Ascending aorta (tissue), 2 donors: ENCODE data around the gene NHERF2. TPM values are rescaled to one million over a fixed set of nuclear protein-coding genes. Genes with fewer than 3 reads are reported as not detected.

Experiments used
- DNase-seq, 2 donors: peaks; one replicate each; pipeline ENCODE4 v3.0.0-alpha.2; 2019; ENCODE audit warnings: low spot score in 2 of 2
- H3K27ac ChIP-seq, 2 donors: fragments of 200-600 bp; sonication (generic); one replicate each; pipeline ENCODE4 v1.5.1; 2016 to 2017; ENCODE audit warnings: mild to moderate bottlenecking in 1 of 2
- H3K27me3 ChIP-seq: fragments of 200-600 bp; sonication (generic); one replicate; pipeline ENCODE4 v1.5.1; 2017
- H3K36me3 ChIP-seq, 2 donors: fragments of 200-600 bp; sonication (generic); one replicate each; pipeline ENCODE4 v1.5.1; 2016
- H3K4me1 ChIP-seq, 2 donors: fragments of 200-600 bp; sonication (generic); one replicate each; pipeline ENCODE4 v1.5.1; 2016 to 2017; ENCODE audit warnings: mild to moderate bottlenecking in 1 of 2
- H3K4me3 ChIP-seq, 2 donors: fragments of 200-600 bp; sonication (generic); one replicate each; pipeline ENCODE4 v1.5.1; 2016 to 2017; ENCODE audit warnings: mild to moderate bottlenecking in 1 of 2
- H3K9me3 ChIP-seq, 2 donors: fragments of 200-600 bp; sonication (generic); one replicate each; pipeline ENCODE4 v1.5.1; 2016
- intact Hi-C: fragments of 100-400 bp; cut with DNase I; formaldehyde crosslinking; loops from one replicate; pipeline ENCODE4 v1.15.1; 2023
- total RNA-seq: library from RNA; depleted of rRNA; stranded (reverse); fragments of >200 nt; gene quantifications from one replicate; pipeline ENCODE4 v1.1.0, GENCODE V29; 2016
- TF ChIP-seq, protein P1 (sequence below), 3 experiments: fragments of 200-600 bp in 2 of 3; fragments of 450-650 bp in 1 of 3; sonication (generic) in 2 of 3; IDR thresholded peaks; one replicate each; pipeline ENCODE4 v1.5.1; 2016 to 2019; ENCODE audit warnings: antibody characterized with exemption in 3 of 3, mild to moderate bottlenecking in 1 of 3, moderate library complexity in 1 of 3

NHERF2 gene
- total RNA-seq, 1 donor from 2014 or later, result 123 TPM

DNA sequence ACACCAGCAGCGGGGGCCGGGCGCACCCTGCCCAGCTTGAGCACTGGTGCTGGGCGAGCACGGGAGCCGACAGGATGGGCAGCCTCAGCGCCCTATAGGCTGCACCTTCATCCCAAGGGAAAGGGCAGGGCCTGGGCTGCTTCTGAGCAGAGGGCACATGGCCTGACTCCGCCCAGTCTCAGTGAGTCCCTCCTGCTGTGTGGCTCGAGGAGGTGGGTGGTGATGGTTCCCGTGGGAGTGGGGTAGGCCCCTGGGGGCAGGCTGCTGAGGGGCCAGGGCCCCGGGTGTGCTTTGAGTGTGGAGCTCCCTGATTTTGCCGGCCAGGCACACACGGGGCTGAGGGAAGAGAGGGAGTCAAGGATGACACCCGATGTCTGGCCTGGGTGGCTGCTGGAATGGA lies 59.0 kb downstream of the NHERF2 start:
- Histone ChIP-seq H3K4me1 (no peaks in the 10 kb centered on the region), H3K27me3 (no peaks in the 10 kb centered on the region), H3K9me3 (no peaks in the 10 kb centered on the region), H3K4me3 (no peak overlapping the region), H3K27ac (no peak overlapping the region), H3K36me3 (peaks cover 67 to 83% of the 10 kb centered on the region in 2 donors)
- TF ChIP-seq, protein P1, sequence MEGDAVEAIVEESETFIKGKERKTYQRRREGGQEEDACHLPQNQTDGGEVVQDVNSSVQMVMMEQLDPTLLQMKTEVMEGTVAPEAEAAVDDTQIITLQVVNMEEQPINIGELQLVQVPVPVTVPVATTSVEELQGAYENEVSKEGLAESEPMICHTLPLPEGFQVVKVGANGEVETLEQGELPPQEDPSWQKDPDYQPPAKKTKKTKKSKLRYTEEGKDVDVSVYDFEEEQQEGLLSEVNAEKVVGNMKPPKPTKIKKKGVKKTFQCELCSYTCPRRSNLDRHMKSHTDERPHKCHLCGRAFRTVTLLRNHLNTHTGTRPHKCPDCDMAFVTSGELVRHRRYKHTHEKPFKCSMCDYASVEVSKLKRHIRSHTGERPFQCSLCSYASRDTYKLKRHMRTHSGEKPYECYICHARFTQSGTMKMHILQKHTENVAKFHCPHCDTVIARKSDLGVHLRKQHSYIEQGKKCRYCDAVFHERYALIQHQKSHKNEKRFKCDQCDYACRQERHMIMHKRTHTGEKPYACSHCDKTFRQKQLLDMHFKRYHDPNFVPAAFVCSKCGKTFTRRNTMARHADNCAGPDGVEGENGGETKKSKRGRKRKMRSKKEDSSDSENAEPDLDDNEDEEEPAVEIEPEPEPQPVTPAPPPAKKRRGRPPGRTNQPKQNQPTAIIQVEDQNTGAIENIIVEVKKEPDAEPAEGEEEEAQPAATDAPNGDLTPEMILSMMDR (IDR thresholded peaks at IDR 0.05), result no peak
- intact Hi-C loops, result no loop called here
- DNase-seq, result no peak

DNA sequence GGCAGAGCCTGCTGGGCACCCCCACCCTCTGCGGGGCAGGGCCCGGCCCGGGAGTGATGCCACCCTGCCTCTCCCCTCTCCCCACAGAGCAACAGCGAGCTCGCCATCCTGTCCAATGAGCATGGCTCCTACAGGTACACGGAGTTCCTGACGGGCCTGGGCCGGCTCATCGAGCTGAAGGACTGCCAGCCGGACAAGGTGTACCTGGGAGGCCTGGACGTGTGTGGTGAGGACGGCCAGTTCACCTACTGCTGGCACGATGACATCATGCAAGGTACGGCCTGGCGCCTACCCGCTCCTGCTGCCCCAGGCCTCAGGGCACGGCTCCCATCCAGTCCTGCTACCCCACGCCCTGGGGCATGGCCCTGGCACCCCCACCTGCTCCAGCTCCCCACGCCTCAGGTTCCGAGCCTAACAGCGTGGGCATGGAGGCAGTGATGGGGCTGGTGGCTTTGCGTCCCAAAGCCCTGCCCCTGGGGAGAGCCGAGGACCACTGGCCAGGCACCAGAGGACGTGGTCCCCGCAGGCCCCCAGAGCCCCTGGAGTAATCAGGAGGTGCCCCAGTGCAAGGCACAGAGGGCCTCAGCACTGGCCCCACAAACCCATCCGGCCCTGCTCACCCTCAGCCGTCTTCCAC lies 59.5 kb downstream of the NHERF2 start:
- peaks cover 68 to 80% of the 10 kb centered on the region in 2 donors for H3K36me3 ChIP-seq
- no peaks in the 10 kb centered on the region for H3K9me3 ChIP-seq
- H3K27me3 ChIP-seq, result no peaks in the 10 kb centered on the region
- intact Hi-C loops, result no loop called here
- no peak for DNase-seq
- H3K27ac ChIP-seq, result no peak overlapping the region
- TF ChIP-seq, protein P1 (IDR thresholded peaks at IDR 0.05), result no peak
- H3K4me3 ChIP-seq, result no peak overlapping the region
- H3K4me1 ChIP-seq, result no peaks in the 10 kb centered on the region

DNA sequence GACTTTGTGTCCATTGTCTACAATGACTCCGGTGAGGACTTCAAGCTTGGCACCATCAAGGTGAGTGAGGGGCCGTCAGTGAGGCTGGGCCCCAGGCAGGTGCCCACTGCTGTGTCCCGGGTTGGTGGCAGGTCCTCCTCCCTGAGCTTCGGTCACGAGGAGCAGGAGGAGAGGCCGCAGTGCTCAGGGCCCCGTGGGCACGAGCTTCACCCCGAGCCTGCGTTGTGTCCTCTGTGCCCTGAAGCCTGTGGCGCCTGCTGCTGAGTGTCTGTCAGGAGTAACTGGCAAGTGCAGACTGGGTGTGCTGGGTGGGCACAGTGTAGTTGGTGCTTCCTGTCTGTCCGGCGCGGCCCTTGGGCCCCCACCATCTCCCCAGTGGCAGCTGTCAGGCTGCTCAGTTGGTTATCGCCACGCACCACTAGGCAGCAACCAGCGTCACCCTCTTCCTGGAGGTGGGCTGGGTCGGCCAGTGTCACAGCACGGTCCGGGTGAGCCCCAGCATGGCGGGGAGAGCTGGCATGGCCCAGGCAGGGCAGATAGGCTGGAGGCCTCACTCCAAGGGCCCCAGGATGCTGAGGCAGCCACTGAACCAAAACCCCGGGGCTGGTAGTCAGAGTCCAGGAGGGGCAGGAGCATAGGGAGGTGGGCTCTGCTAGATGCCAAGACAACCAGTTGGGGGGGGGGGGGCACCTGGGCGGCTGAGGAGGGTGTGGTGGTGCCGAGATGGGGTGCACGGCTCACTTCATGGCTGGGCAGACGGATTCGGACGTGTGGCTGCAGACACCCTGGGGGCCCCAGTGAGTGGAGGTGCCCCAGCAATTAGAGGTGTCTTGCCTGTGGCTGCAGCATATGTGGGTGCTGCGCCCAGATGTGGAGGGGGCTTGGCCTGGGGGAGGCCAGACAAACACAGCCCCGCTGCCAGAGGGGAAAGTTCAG lies 60.4 kb downstream of the NHERF2 start:
- H3K36me3 ChIP-seq, result peaks cover 74 to 80% of the 10 kb centered on the region in 2 donors
- no peak for DNase-seq
- TF ChIP-seq, protein P1 (IDR thresholded peaks at IDR 0.05), result no peak
- no peaks in the 10 kb centered on the region for H3K27me3 ChIP-seq
- no peaks in the 10 kb centered on the region for H3K9me3 ChIP-seq
- H3K4me3 ChIP-seq, result no peak overlapping the region
- intact Hi-C loops, result no loop called here
- H3K4me1 ChIP-seq, result no peaks in the 10 kb centered on the region
- no peak overlapping the region for H3K27ac ChIP-seq

DNA sequence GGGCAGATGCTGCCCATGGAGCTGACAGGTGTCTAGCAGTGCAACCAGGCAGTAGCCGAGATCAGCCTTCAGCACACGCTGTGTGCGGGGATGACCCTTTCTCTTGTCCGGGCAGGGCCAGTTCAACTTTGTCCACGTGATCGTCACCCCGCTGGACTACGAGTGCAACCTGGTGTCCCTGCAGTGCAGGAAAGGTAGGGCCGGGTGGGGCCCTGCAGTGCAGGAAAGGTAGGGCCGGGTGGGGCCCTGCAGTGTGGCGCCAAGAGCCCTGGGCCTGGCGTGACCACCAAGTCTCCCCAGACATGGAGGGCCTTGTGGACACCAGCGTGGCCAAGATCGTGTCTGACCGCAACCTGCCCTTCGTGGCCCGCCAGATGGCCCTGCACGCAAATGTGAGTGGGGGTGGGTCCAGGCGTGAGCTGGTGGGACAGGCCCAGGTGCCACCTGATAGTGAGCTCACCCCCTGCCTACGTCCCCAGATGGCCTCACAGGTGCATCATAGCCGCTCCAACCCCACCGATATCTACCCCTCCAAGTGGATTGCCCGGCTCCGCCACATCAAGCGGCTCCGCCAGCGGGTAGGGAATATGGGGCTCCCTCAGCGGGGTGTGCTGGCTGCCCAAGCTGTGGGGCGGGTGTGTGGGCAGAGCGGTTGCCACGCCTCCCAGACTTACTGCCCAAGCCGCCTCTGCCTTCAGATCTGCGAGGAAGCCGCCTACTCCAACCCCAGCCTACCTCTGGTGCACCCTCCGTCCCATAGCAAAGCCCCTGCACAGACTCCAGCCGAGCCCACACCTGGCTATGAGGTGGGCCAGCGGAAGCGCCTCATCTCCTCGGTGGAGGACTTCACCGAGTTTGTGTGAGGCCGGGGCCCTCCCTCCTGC lies 61.3 kb downstream of the NHERF2 start:
- no peak for DNase-seq
- no peaks in the 10 kb centered on the region for H3K4me1 ChIP-seq
- H3K4me3 ChIP-seq, result no peak overlapping the region
- intact Hi-C loops, result no loop called here
- TF ChIP-seq, protein P1 (IDR thresholded peaks at IDR 0.05), result no peak
- no peak overlapping the region for H3K27ac ChIP-seq
- H3K9me3 ChIP-seq, result no peaks in the 10 kb centered on the region
- no peaks in the 10 kb centered on the region for H3K27me3 ChIP-seq
- peaks cover 75 to 87% of the 10 kb centered on the region in 2 donors for H3K36me3 ChIP-seq

Other genes with a start within 250 kb of the NHERF2 start
- 159 TPM for gene SPSB3, start 244.3 kb upstream of the NHERF2 start, total RNA-seq
- 182 TPM for gene NUBP2, start 243.9 kb upstream of the NHERF2 start, total RNA-seq
- not detected for gene IGFALS, start 233.2 kb upstream of the NHERF2 start, total RNA-seq
- 177 TPM for gene HAGH, start 200.1 kb upstream of the NHERF2 start, total RNA-seq
- 233 TPM for gene FAHD1, start 199.7 kb upstream of the NHERF2 start, total RNA-seq
- not detected for gene MEIOB, start 154.7 kb upstream of the NHERF2 start, total RNA-seq
- gene HS3ST6, start 108.5 kb upstream of the NHERF2 start, total RNA-seq, result not detected
- gene MSRB1, start 83.7 kb upstream of the NHERF2 start, total RNA-seq, result 32.9 TPM
- not detected for gene RPL3L, start 72.2 kb upstream of the NHERF2 start, total RNA-seq
- 68.2 TPM for gene NDUFB10, start 67.4 kb upstream of the NHERF2 start, total RNA-seq
- gene RPS2, start 62.1 kb upstream of the NHERF2 start, total RNA-seq, result 2,866 TPM
- not detected for gene RNF151, start 60.0 kb upstream of the NHERF2 start, total RNA-seq
- gene TBL3, start 54.8 kb upstream of the NHERF2 start, total RNA-seq, result 55.7 TPM
- gene NOXO1, start 45.4 kb upstream of the NHERF2 start, total RNA-seq, result not detected
- gene GFER, start 42.7 kb upstream of the NHERF2 start, total RNA-seq, result 2.7 TPM
- gene SYNGR3, start 36.9 kb upstream of the NHERF2 start, total RNA-seq, result 0.32 TPM
- 31.1 TPM for gene ZNF598, start 17.1 kb upstream of the NHERF2 start, total RNA-seq
- not detected for gene NPW, start 7.1 kb upstream of the NHERF2 start, total RNA-seq
- 59.5 TPM for gene NTHL1, start 20.9 kb downstream of the NHERF2 start, total RNA-seq
- gene TSC2, start 21.1 kb downstream of the NHERF2 start, total RNA-seq, result 258 TPM
- 551 TPM for gene PKD1, start 109.0 kb downstream of the NHERF2 start, total RNA-seq
- not detected for gene RAB26, start 121.7 kb downstream of the NHERF2 start, total RNA-seq
- gene TRAF7, start 128.9 kb downstream of the NHERF2 start, total RNA-seq, result 39.6 TPM
- not detected for gene CASKIN1, start 169.7 kb downstream of the NHERF2 start, total RNA-seq
- gene MLST8, start 178.6 kb downstream of the NHERF2 start, total RNA-seq, result 23.7 TPM
- 1.4 TPM for gene BRICD5, start 184.0 kb downstream of the NHERF2 start, total RNA-seq
- 21.5 TPM for gene PGP, start 187.9 kb downstream of the NHERF2 start, total RNA-seq
- gene E4F1, start 196.7 kb downstream of the NHERF2 start, total RNA-seq, result 39.7 TPM
- gene DNASE1L2, start 209.5 kb downstream of the NHERF2 start, total RNA-seq, result not detected
- gene ECI1, start 224.7 kb downstream of the NHERF2 start, total RNA-seq, result 10.9 TPM
- 134 TPM for gene RNPS1, start 241.2 kb downstream of the NHERF2 start, total RNA-seq